Medulla oblongata (tissue), 1 donor: Measurements from ENCODE around the gene TAF4.
"Not testable (repeated sequence)": the region's sequence is repeated elsewhere in the genome, so short reads cannot be mapped to it uniquely, and the experiment has no call there.

Experiments
- DNase-seq: peaks from one replicate; pipeline ENCODE4 v3.0.0-alpha.2; 2015; ENCODE audit errors: extremely low spot score

The TAF4 gene

GRCh38 chr20:62065674-62066338 is at the start of gene TAF4:
TAF4 (minus strand) TSS chr20:62065881; CDS start chr20:62065810, 71 bp downstream.
- peak; percentile 77 for DNase-seq

- no peak for DNase-seq
These were observed 49.2 kb upstream of the TAF4 start for GRCh38 chr20:62114894-62115293.

- DNase-seq = no peak
These were observed 46.7 kb upstream of the TAF4 start for GRCh38 chr20:62112368-62112767.

- no peak for DNase-seq
These were observed 45.5 kb upstream of the TAF4 start for GRCh38 chr20:62111148-62111547.

GRCh38 chr20:62105592-62105991 is 39.9 kb upstream of the TAF4 start:
- no peak for DNase-seq

GRCh38 chr20:62104791-62105345 is 39.2 kb upstream of the TAF4 start:
- DNase-seq = no peak

GRCh38 chr20:62104234-62104789 is 38.6 kb upstream of the TAF4 start:
- no peak for DNase-seq

- DNase-seq = no peak
These were observed 38.0 kb upstream of the TAF4 start for GRCh38 chr20:62103508-62104233.

- DNase-seq = no peak
These were observed 35.4 kb upstream of the TAF4 start for GRCh38 chr20:62101078-62101477.

GRCh38 chr20:62097881-62098407 is 32.3 kb upstream of the TAF4 start:
- DNase-seq = no peak

- no peak for DNase-seq
These were observed 31.0 kb upstream of the TAF4 start for GRCh38 chr20:62096421-62097380.

GRCh38 chr20:62089393-62089792 is 23.7 kb upstream of the TAF4 start:
- DNase-seq = no peak

GRCh38 chr20:62088258-62089127 is 22.8 kb upstream of the TAF4 start:
- DNase-seq = no peak

- DNase-seq = no peak
These were observed 22.0 kb upstream of the TAF4 start for GRCh38 chr20:62087632-62088031.

- no peak for DNase-seq
These were observed 21.5 kb upstream of the TAF4 start for GRCh38 chr20:62087227-62087626.

- DNase-seq = no peak
These were observed 19.5 kb upstream of the TAF4 start for GRCh38 chr20:62085206-62085605.

- DNase-seq = not testable (repeated sequence)
These were observed 18.5 kb upstream of the TAF4 start for GRCh38 chr20:62084224-62084623.

GRCh38 chr20:62083312-62083711 is 17.6 kb upstream of the TAF4 start:
- no peak for DNase-seq

GRCh38 chr20:62080249-62080990 is 14.7 kb upstream of the TAF4 start:
- no peak for DNase-seq

GRCh38 chr20:62079166-62079565 is 13.5 kb upstream of the TAF4 start:
- DNase-seq = no peak
